H9 (cell line): ENCODE measurements around the gene GRID1. TPM values are rescaled to one million over a fixed set of nuclear protein-coding genes. Genes with fewer than 3 reads are reported as not detected.

Source experiments
- DNase-seq: peaks from one replicate; pipeline ENCODE4 v3.0.0-alpha.2; 2017
- H2AFZ ChIP-seq: one replicate; pipeline ENCODE4 v1.6.1; 2013; ENCODE audit warnings: mild to moderate bottlenecking, low read length, control low read depth, moderate library complexity
- H2AK5ac ChIP-seq: 2 replicates; pipeline ENCODE4 v1.6.1; 2013; ENCODE audit warnings: low read length, control low read depth, mixed read lengths; ENCODE audit not compliant: insufficient read length
- H2BK120ac ChIP-seq: one replicate; pipeline ENCODE4 v1.6.1; 2013; ENCODE audit warnings: low read depth, mild to moderate bottlenecking, low read length, control low read depth, inconsistent platforms; ENCODE audit not compliant: poor library complexity, severe bottlenecking
- H2BK12ac ChIP-seq: 2 replicates; pipeline ENCODE4 v1.6.1; 2013; ENCODE audit warnings: low read length, control low read depth, mixed read lengths, low read depth; ENCODE audit not compliant: insufficient read length
- H2BK15ac ChIP-seq: 2 replicates; pipeline ENCODE4 v1.6.1; 2013; ENCODE audit warnings: low read depth, low read length, control low read depth
- H2BK20ac ChIP-seq: one replicate; pipeline ENCODE4 v1.6.1; 2013; ENCODE audit warnings: low read depth, mild to moderate bottlenecking, low read length, control low read depth, inconsistent platforms; ENCODE audit not compliant: poor library complexity, severe bottlenecking
- H2BK5ac ChIP-seq: 2 replicates; pipeline ENCODE4 v1.6.1; 2013; ENCODE audit warnings: low read length, control low read depth, mixed read lengths; ENCODE audit not compliant: insufficient read length
- H3K14ac ChIP-seq: 2 replicates; pipeline ENCODE4 v1.6.1; 2013; ENCODE audit warnings: low read length, control low read depth; ENCODE audit not compliant: insufficient read depth
- H3K18ac ChIP-seq: 2 replicates; pipeline ENCODE4 v1.6.1; 2013; ENCODE audit warnings: low read depth, mild to moderate bottlenecking, mixed read lengths, low read length, control low read depth; ENCODE audit not compliant: insufficient read length
- H3K23ac ChIP-seq: 2 replicates; pipeline ENCODE4 v1.6.1; 2013; ENCODE audit warnings: low read length, control low read depth, mixed read lengths, low read depth; ENCODE audit not compliant: insufficient read length
- H3K23me2 ChIP-seq: 2 replicates; pipeline ENCODE4 v1.6.1; 2013; ENCODE audit warnings: low read depth, mild to moderate bottlenecking, mixed read lengths, low read length, control low read depth; ENCODE audit not compliant: insufficient read length, poor library complexity, severe bottlenecking
- H3K27ac ChIP-seq: 2 replicates; pipeline ENCODE4 v1.5.1; 2013; ENCODE audit warnings: low read length, control low read depth, mixed read lengths, low read depth; ENCODE audit not compliant: insufficient read length
- H3K27me3 ChIP-seq: 2 replicates; pipeline ENCODE4 v1.6.1; 2013; ENCODE audit warnings: low read length, control low read depth, inconsistent platforms; ENCODE audit not compliant: insufficient read depth
- H3K4ac ChIP-seq: 2 replicates; pipeline ENCODE4 v1.6.1; 2013; ENCODE audit warnings: low read depth, mild to moderate bottlenecking, control low read depth, inconsistent platforms, low read length, moderate library complexity
- H3K4me1 ChIP-seq: 2 replicates; pipeline ENCODE4 v1.6.1; 2013; ENCODE audit warnings: low read length, control low read depth, inconsistent platforms; ENCODE audit not compliant: insufficient read depth
- H3K4me2 ChIP-seq: 2 replicates; pipeline ENCODE4 v1.6.1; 2013; ENCODE audit warnings: low read length, control low read depth, mixed read lengths; ENCODE audit not compliant: insufficient read length, insufficient read depth
- H3K56ac ChIP-seq: 2 replicates; pipeline ENCODE4 v1.6.1; 2013; ENCODE audit warnings: low read depth, mild to moderate bottlenecking, mixed read lengths, low read length, control low read depth; ENCODE audit not compliant: insufficient read length
- H3K79me1 ChIP-seq: 2 replicates; pipeline ENCODE4 v1.6.1; 2013; ENCODE audit warnings: low read depth, mild to moderate bottlenecking, moderate library complexity, low read length, control low read depth, inconsistent platforms; ENCODE audit not compliant: insufficient read depth, poor library complexity, severe bottlenecking
- H3K79me2 ChIP-seq: 2 replicates; pipeline ENCODE4 v1.6.1; 2013; ENCODE audit warnings: low read length, control low read depth, inconsistent platforms; ENCODE audit not compliant: insufficient read depth
- H3K9ac ChIP-seq: 2 replicates; pipeline ENCODE4 v1.6.1; 2013; ENCODE audit warnings: low read length, control low read depth, mixed read lengths; ENCODE audit not compliant: insufficient read length; ENCODE audit errors: extremely low read depth
- H3K9me3 ChIP-seq: one replicate; pipeline ENCODE4 v1.6.1; 2013; ENCODE audit warnings: low read depth, low read length, inconsistent platforms; ENCODE audit not compliant: control insufficient read depth
- H3T11ph ChIP-seq: one replicate; pipeline ENCODE4 v1.6.1; 2013; ENCODE audit warnings: mild to moderate bottlenecking, low read length, control low read depth, inconsistent platforms
- H4K20me1 ChIP-seq: one replicate; pipeline ENCODE4 v1.6.1; 2013; ENCODE audit not compliant: control insufficient read depth, insufficient read length, insufficient read depth
- H4K5ac ChIP-seq: 2 replicates; pipeline ENCODE4 v1.6.1; 2013; ENCODE audit warnings: low read depth, mild to moderate bottlenecking, mixed read lengths, low read length, control low read depth; ENCODE audit not compliant: insufficient read length
- H4K8ac ChIP-seq: replicated peaks from 2 replicates; pipeline ENCODE4 v1.6.1; 2013; ENCODE audit warnings: low read length, control low read depth, mixed read lengths, low read depth; ENCODE audit not compliant: insufficient read length
- H4K91ac ChIP-seq: 2 replicates; pipeline ENCODE4 v1.6.1; 2013; ENCODE audit warnings: low read depth, mild to moderate bottlenecking, moderate library complexity, mixed read lengths, low read length, control low read depth; ENCODE audit not compliant: insufficient read length
- H3K27ac Mint-ChIP-seq, 3 experiments: 2 replicates in 2 of 3; 3 replicates in 1 of 3; pipeline ENCODE4 v1.8.0; 2020 to 2021; ENCODE audit warnings: mixed read lengths in 3 of 3, mild to moderate bottlenecking in 1 of 3, moderate library complexity in 1 of 3
- H3K27me3 Mint-ChIP-seq: 2 replicates; pipeline ENCODE4 v1.8.0; 2021; ENCODE audit warnings: low read depth, mild to moderate bottlenecking, moderate library complexity, mixed read lengths
- H3K36me3 Mint-ChIP-seq, 3 experiments: 2 replicates in 2 of 3; 3 replicates in 1 of 3; pipeline ENCODE4 v1.8.0; 2020 to 2021; ENCODE audit warnings: low read depth in 3 of 3, mixed read lengths in 3 of 3; ENCODE audit not compliant: insufficient read depth in 1 of 3
- H3K4me1 Mint-ChIP-seq, 2 experiments: 2 replicates each; pipeline ENCODE4 v1.8.0; 2020; ENCODE audit warnings: mixed read lengths in 2 of 2
- H3K4me3 Mint-ChIP-seq, 2 experiments: 2 replicates in 1 of 2; 3 replicates in 1 of 2; pipeline ENCODE4 v1.8.0; 2020 to 2021; ENCODE audit warnings: mild to moderate bottlenecking in 2 of 2, mixed read lengths in 2 of 2, moderate library complexity in 1 of 2
- H3K9me3 Mint-ChIP-seq, 2 experiments: 2 replicates in 1 of 2; 3 replicates in 1 of 2; pipeline ENCODE4 v1.8.0; 2020; ENCODE audit warnings: mild to moderate bottlenecking in 2 of 2, mixed read lengths in 2 of 2, moderate library complexity in 1 of 2
- CTCF ChIP-seq: fragments of 200-600 bp; sonication (generic); conservative IDR thresholded peaks from 3 replicates; pipeline ENCODE4 v1.8.0; 2021; ENCODE audit warnings: antibody characterized with exemption, mild to moderate bottlenecking
- WGBS: extraction: QIAGEN DNeasy Blood & Tissue Kit; methylation state at CpG from one replicate; pipeline ENCODE4 v1.1.7; 2013; ENCODE audit warnings: missing lambda C conversion rate, low lambda C conversion rate, mixed read lengths; ENCODE audit not compliant: insufficient read length; ENCODE audit errors: extremely low coverage; 5-methylcytosine and 5-hydroxymethylcytosine counted together
- total RNA-seq: library from RNA; stranded (reverse); gene quantifications from 2 replicates; pipeline ENCODE4 v1.2.1, GENCODE V29; 2021

The GRID1 gene
- total RNA-seq, 1 experiment from 2014 or later, result 0.35 TPM

- H3K23ac ChIP-seq, result no peak overlapping the region
Observed at GRCh38 chr10:86248062-86248461, 118.5 kb downstream of the GRID1 start.

More at GRCh38 chr10:86248062-86248461, 118.5 kb downstream of the GRID1 start:
- no CpG with 5 or more reads among the region's 5 CpGs for WGBS
- Mint-ChIP-seq H3K9me3 (peaks cover 8 to 12% of the 10 kb centered on the region in 2 experiments), H3K36me3 (peaks cover 0 to 9% (median 2%) of the 10 kb centered on the region in 3 experiments; a peak in 5 of 7 replicates), H3K27ac (no peak overlapping the region), H3K27me3 (peaks cover 4% of the 10 kb centered on the region), H3K4me3 (no peak overlapping the region), H3K4me1 (peaks cover 3 to 5% of the 10 kb centered on the region in 2 experiments)
- H4K8ac ChIP-seq, result no peak overlapping the region
- no peak overlapping the region for H3K4me2 ChIP-seq
- no peak overlapping the region for H2BK5ac ChIP-seq
- no peak overlapping the region for H3K56ac ChIP-seq
- no peaks in the 10 kb centered on the region for H3K4me1 ChIP-seq
- no peaks in the 10 kb centered on the region for H3K9me3 ChIP-seq
- no peaks in the 10 kb centered on the region for H3K79me2 ChIP-seq
- no peak overlapping the region for H2AFZ ChIP-seq
- H2BK20ac ChIP-seq, result no peak overlapping the region
- no peak overlapping the region for H4K91ac ChIP-seq
- no peak overlapping the region for H3K9ac ChIP-seq
- no peak overlapping the region for H2AK5ac ChIP-seq
- no peak overlapping the region for H3K18ac ChIP-seq
- H2BK15ac ChIP-seq, result no peak overlapping the region
- no peaks in the 10 kb centered on the region for H3K23me2 ChIP-seq
- no peak for TF ChIP-seq CTCF
- DNase-seq, result no peak
- H2BK12ac ChIP-seq, result no peak overlapping the region
- H2BK120ac ChIP-seq, result no peak overlapping the region
- H3K14ac ChIP-seq, result no peak overlapping the region
- H3T11ph ChIP-seq, result no peak overlapping the region
- no peaks in the 10 kb centered on the region for H3K79me1 ChIP-seq
- H4K20me1 ChIP-seq, result no peaks in the 10 kb centered on the region
- H3K4ac ChIP-seq, result no peak overlapping the region
- H3K27ac ChIP-seq, result no peak overlapping the region
- no peak overlapping the region for H4K5ac ChIP-seq
- no peaks in the 10 kb centered on the region for H3K27me3 ChIP-seq
